ENCODE data around the gene TXNRD1.
"Not testable (repeated sequence)": the region's sequence is repeated elsewhere in the genome, so short reads cannot be mapped to it uniquely, and the experiment has no call there.

The TXNRD1 gene

GRCh38 chr12:104242546-104243206, 27.1 kb downstream of the TXNRD1 start:
- no peak for DNase-seq (ENCODE audit: low spot score)

GRCh38 chr12:104243551-104243950, 28.0 kb downstream of the TXNRD1 start:
- DNase-seq (ENCODE audit: low spot score), result no peak

GRCh38 chr12:104243971-104244370, 28.4 kb downstream of the TXNRD1 start:
- DNase-seq (ENCODE audit: low spot score), result no peak

GRCh38 chr12:104247698-104248097, 32.1 kb downstream of the TXNRD1 start:
- no peak for DNase-seq (ENCODE audit: low spot score)

GRCh38 chr12:104248444-104248843, 32.9 kb downstream of the TXNRD1 start:
- no peak for DNase-seq (ENCODE audit: low spot score)

GRCh38 chr12:104249017-104249416, 33.4 kb downstream of the TXNRD1 start:
- no peak for DNase-seq (ENCODE audit: low spot score)

- DNase-seq (ENCODE audit: low spot score), result no peak
Observed at GRCh38 chr12:104249898-104250297, 34.3 kb downstream of the TXNRD1 start.

GRCh38 chr12:104250366-104251125, 35.0 kb downstream of the TXNRD1 start:
- DNase-seq (ENCODE audit: low spot score), result no peak

GRCh38 chr12:104257913-104258472, 42.4 kb downstream of the TXNRD1 start:
- no peak for DNase-seq (ENCODE audit: low spot score)

GRCh38 chr12:104258476-104259067, 43.0 kb downstream of the TXNRD1 start:
- no peak for DNase-seq (ENCODE audit: low spot score)

GRCh38 chr12:104263026-104263425, 47.4 kb downstream of the TXNRD1 start:
- DNase-seq (ENCODE audit: low spot score), result no peak

GRCh38 chr12:104263580-104264358, 48.2 kb downstream of the TXNRD1 start:
- DNase-seq (ENCODE audit: low spot score), result no peak

- DNase-seq (ENCODE audit: low spot score), result not testable (repeated sequence)
Observed at GRCh38 chr12:104265436-104265835, 49.9 kb downstream of the TXNRD1 start.

- DNase-seq (ENCODE audit: low spot score), result no peak
Observed at GRCh38 chr12:104272938-104273337, 57.4 kb downstream of the TXNRD1 start.

GRCh38 chr12:104273503-104273902, 57.9 kb downstream of the TXNRD1 start:
- no peak for DNase-seq (ENCODE audit: low spot score)

GRCh38 chr12:104274811-104275210, 59.2 kb downstream of the TXNRD1 start:
- no peak for DNase-seq (ENCODE audit: low spot score)

GRCh38 chr12:104275689-104276088, 60.1 kb downstream of the TXNRD1 start:
- no peak for DNase-seq (ENCODE audit: low spot score)

GRCh38 chr12:104276273-104277131, 60.9 kb downstream of the TXNRD1 start:
- no peak for DNase-seq (ENCODE audit: low spot score)

GRCh38 chr12:104279164-104279563, 63.6 kb downstream of the TXNRD1 start:
- no peak for DNase-seq (ENCODE audit: low spot score)

GRCh38 chr12:104280111-104280510, 64.5 kb downstream of the TXNRD1 start:
- DNase-seq (ENCODE audit: low spot score), result no peak
